HG03520 (cell line): ENCODE data around the gene COL5A1.
"Not testable (repeated sequence)": the region's sequence is repeated elsewhere in the genome, so short reads cannot be mapped to it uniquely, and the experiment has no call there.

ENCODE experiments used
- ATAC-seq: cut with Tn5 transposase; IDR thresholded peaks from one replicate; pipeline ENCODE4 v1.9.1; 2021; ENCODE audit warnings: mild to moderate bottlenecking, moderate library complexity; ENCODE audit not compliant: unreplicated experiment

Gene COL5A1

DNA sequence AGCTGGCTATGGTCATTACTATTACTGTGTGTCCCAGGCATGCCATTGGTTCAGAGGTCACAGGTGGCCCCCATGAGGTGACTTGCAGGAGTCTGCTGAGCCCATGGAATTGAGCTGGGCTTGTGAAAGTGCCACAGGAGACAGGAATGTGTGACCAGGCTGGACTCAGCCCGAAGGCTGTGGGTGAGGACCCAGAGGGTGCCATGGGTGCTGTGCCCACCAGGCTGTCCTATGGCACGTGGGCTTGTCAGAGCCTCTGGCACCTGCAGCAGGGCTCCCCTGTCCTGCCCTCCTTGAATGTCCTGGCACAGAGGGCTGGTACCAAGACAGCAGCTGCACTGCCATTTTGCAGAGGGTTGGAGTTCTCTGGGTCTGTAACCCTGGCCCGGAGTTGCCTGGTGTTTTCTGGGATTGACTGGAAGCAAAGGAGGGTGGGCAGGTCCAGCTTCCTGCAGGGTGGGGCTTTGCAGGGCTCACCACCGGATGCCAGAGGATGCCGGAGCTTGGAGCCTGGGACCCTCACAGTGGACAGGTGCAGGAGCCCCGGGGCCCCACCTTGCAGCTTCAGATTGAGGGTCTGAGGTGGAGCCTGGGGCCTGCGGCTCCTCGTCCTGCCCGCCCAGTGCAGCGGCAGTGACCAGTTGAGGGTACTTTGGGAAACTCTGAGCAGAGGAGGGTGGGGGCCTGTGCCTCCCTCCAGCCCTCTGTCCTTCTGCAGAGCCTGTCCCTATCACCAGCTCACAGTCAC lies 14.2 kb downstream of the COL5A1 start:
- no peak for ATAC-seq

DNA sequence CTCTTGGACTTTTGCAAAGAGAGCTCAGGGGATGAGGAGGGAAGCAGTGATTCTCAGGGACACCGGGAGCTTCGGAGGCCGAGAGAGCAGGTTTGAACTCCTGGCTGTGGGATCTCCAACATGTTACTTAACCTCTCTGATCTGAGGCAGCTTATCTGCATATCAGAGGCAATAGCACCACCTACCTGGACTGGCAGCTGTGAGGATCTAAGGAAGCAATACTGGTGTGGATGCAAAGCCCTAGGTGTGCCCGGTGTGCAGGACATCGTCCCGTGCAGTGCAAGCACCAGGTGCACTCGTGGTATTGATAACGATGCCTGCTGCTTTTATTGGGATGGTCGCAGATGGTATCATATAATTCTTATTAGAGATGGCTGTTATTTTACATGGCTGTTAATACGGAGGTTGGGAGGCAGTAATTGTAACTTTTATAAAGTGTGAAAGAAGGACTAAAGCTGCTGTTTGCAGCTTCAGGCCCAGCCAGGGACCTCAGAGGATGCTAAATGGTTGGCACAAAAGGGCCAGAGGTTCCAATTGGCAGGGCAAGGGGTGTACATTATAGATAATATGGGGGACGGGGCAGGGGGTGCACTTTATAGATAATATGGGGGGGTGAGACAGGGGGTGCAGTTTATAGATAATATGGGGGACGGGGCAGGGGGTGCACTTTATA lies 14.9 kb downstream of the COL5A1 start:
- no peak for ATAC-seq

DNA sequence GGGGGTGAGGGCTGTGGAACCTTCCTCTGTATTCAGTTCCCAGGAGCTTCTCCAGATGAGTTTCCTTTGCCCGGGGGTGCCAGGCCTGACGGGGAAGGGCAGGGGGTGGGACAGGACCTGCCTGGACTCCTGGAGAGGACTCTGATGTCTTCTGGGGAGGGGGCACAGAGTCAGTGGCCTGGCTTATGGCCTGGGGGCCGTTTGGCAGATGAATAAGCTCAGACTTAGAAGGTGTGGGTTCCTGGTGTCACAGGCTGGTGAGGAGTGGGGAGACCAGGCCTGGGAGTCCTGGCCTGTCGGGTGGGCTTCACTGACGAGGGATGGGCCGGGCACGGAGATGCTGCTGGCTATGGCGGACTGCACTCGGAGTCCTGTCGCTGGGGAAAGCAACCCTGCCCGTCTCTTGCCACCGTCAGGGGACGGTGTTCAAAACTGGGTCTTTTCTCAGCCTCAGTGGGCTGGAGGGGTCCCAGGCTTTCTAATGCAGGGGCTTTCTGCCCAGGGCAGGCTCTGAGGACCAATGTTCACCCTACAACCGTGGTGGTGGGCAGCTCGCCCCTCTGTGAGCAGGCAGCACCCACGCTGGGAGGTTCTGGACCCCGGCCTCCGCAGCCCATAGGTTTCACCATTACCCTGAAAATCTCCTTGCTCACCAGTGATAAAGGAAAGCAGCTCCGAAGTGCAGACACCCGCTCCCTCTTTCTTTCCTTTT lies 16.2 kb downstream of the COL5A1 start:
- ATAC-seq = no peak

DNA sequence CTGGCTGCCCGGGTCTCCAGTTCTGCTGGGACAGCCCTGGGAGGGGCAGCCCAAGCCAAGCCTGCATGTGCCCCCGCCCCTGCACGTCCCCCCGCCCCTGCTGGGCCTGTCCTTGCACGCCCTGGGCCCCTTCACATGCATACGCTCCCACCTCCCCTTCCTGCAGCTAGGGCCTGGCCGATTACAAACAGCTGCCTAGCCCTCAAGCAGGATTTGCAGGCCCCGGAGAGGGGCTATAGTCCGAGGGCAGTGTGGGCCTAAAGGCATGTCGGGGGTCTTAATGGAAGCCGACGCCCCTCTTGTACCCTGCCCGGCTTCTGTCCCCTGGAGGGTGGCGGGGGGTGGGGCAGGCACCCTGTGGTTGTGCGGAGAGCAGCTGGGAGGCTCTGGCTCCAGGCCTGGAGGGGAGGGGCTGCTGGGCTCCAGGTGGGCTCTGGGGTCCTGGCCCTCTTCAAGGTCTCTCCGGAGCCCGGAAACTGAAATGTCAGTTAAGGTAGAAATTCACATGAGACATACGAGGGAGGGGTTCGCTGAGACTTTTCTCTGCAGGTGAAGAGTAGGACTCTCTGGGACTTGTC lies 16.9 kb downstream of the COL5A1 start:
- no peak for ATAC-seq

DNA sequence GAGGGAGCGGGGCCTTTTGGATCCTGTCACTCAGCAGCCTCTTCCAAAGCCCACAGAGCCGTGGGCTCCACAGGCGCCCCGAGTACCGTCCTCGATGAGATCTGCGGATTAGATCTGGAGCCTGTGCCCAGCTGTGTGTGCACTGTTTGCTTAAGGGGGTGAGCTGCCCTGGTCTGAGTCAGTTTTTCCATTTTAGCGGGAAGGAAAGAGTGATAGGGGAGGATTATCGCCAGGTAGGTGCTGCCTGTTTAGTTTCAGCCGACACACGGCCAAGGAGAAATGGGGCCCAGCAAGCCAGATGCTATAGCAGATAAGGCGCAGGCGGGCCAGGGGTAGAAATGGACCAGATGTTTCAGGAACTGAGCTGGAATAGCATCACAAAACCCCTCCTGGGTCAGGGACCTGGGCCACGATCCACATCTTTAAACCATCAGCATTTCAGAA lies 18.1 kb downstream of the COL5A1 start:
- no peak for ATAC-seq

DNA sequence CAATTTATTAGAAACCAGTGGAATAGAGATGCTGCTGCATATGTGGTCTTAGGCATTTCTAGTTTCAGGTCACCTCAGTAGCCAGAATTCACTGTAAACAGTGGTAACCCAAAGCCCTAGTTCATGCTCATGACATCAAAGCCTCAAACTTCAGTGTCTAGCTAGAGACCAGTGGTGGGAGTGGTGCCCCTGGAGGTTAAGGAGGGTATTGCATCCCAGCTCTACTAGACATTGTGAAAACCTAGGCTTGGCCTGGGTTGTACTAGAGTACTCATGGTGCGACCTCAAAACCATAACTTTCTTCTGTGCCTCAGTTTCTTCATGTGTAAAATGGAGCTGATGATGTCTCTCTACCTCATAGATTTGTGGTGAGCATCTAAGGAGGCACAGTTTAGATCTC lies 18.8 kb downstream of the COL5A1 start:
- ATAC-seq = no peak

DNA sequence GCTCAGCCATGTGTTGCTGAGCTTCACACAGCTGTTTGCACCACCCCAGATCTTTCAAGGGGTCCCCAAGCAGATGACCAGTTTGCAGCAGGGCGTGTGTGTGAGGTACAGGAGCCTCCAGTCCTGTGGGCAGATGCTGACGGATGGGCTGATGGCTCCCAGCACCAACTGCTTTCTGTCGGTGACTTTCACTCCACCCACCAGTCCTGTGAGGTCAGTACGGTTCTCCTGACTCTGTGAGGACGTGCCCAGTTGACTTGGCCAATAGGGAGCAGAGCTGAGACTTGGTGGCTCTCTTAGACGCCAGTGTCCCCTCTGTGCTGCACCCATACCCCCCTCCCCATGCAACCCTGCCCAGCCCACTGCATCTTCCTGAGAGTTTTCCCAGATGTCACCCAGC lies 19.7 kb downstream of the COL5A1 start:
- no peak for ATAC-seq

DNA sequence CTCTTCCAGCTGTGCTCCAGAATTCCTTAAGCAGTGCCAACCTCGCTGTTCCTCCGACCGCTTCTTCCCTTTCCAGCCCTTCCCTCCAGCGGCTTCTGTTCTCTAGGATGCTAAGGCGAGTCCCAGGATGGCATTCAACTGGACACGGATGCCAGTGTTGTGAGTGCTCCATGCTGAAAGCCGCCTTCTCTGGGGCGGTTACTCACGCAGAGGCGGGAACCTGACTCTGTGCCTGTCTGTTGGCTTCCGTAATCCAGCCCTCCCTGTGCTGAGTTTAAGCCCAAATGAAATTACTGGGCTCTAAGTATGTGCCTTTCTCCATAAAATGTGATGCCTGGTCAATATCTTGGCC lies 20.2 kb downstream of the COL5A1 start:
- ATAC-seq = no peak

DNA sequence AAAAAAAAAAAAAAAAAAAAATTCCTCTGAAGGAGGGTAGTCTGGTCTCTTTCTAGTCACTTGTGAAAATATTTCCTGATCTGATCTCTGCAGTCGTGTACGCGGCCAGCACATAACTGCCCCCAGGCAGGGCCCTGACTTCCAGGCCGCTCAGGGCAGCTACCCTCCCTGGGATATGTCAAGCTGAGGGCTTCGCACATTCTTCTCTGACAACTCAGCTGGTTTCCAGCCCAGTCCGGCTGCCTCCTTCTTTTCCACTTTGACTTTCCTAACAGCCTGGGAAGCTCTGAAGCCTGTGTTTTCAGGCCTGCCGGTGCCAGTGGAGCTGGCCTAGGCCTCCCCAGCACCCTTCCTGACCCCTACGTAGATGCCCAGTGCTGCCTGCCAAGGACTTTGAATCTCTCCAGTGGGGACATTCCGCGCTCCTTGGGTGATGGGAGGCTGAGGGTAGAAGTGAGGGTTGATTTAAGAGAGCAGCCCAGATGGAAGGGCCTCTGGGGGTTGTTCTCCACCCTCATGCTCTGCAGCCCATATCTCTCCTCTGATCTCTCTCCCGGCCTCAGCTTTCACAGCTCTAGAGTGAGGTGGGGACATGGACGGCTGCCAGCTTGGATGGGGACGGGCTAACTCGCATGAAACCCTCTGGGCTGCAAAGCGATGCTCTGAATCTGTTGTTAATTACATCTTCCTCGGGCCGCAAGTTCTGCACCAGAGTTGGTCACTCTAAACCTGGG lies 20.7 kb downstream of the COL5A1 start:
- no peak for ATAC-seq

DNA sequence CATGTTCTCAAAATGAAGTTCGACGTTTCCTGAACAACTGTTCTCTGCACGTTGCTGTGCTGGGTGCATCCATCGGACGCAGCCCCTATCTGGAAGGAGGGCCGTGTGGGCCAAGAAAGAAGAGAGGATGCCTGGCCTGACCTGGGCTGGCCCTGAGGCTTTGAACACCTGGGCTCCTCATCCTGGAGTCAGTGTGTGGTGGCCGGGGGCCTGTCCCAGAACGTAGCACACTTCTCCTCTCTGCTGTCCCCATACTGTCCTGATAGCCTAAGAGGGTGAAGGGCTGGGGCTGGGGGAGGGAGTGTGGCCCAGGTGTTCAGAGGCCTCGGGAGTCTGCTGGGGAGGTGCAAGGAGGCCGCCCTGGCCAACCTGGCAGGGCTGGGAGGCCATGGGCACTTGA lies 21.5 kb downstream of the COL5A1 start:
- no peak for ATAC-seq

DNA sequence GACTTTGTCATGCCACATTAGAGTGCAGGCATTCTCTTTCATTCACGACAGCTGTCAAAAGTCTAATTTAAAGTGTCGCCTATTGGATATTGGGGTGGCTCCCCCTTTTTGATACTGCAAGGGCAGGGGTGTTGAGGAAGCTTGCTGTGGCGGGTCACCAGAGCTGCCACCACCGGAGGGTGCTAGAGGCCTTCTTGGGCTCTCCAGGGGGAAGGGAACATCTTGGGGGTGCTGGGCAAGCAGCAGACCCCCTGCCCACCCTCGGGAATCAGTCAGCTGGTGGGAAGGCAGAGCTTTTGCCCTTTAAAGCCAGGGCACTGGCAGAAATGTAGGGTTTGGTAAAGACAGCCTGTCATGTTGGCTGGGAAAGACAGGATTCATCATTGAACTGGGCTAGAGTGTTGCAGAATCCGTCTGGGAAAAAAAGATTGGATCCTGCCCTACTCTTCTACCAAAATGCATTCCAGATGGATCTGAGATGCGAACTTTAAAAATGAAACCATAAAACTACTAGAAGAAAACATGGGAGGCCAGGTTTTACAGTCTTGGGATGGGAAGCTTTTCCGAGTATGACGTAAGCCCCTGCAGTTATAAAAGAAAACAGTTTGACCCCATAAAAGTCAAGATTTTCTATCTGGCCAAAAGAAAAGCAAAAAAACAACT lies 22.3 kb downstream of the COL5A1 start:
- no peak for ATAC-seq

DNA sequence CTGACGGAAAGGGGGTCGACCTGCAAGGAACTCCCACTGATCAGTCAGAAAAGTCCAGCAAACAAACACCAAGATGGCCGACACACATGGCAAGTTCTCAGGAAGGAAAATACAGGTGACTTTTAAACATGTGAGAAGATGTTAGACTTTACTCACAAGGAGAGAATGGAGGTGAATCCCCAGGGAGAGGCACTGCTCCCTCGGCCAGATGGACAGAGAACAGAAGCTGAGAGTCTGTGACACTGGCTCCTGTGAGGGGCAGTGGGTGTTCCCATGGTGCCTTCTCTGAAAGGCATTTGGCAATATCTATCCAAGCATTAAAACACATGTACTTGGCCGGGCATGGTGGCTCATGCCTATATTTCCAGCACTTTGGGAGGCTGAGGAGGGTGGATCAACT lies 22.8 kb downstream of the COL5A1 start:
- no peak for ATAC-seq

DNA sequence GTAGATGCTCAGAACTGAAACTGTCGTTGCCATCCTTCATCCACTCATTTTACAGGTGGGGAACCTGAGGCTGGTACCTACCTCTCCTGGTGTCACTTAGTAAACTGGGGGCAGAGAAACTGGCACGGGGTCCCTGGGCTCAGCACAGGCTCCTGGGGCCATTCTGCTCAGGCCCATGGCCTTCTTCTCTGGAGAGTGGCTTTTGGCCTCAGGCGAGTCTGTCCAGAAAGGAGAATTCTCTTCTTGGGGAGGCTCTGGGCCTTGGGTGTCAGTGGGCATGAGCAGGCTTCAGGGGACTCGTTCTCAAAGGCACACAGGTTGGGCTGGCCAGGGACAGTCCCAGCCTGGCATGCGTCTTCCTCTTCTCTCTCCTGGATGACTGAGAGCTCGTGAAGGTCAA lies 24.6 kb downstream of the COL5A1 start:
- ATAC-seq = no peak

DNA sequence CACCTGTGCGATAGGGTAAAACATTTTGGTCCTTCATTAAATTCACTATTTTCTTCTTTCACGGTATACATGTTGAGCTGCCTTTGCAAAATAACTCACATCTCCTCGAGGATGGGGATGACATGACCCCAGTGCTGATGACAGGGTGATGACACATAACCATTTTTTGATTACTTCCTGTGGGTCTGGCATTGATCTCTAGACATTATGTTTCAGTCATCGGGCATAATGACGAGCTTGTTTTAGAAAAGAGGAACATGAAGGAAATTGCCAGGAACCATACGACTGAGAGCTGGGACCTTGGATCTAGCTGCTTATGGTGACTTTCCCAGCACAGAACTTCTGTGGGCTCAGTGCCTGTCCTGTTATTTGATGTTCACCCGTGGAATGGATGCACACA lies 25.2 kb downstream of the COL5A1 start:
- no peak for ATAC-seq

DNA sequence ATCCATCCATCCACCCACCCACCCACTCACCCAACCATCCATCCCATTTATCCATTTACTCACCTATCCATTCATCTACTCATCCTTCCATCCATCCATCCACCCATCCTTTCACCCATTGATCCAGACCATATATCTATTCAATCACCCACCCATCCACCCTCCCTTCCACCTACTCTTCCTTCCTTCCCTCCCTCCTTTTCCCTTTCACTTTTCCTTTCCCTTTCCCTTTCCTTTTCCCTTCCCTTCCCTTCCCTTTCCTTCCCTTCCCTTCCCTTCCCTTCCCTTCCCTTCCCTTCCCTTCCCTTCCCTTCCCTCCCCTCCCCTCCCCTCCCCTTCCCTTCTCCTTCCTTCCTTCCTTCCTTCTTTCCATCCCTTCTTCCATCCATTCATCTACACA lies 27.4 kb downstream of the COL5A1 start:
- ATAC-seq = not testable (repeated sequence)

DNA sequence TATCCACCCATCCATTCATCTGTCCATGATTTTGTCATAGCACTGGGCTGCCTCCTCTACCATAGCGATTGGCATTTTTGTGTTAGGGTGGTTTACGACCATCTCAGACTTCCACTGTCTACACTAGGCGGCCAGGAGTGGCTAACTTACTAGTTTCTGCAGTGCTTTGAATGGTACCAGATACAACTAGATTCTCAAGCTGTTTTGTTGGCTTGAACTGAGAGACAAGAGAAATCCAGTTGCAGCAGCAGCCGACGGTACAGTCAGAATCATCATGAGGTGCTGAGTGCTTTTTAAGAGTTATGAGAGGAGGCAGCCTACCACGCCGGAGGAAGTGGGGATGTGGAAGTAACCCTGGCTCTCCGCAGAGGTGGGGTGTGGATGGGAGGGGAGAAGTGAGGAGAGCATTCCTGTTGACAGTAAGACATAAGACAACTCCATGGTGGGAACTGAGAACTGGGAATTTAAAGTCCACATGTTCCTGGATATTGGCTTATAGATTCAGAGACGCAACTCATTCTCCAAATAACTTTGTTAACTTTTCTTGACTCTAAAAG lies 27.9 kb downstream of the COL5A1 start:
- no peak for ATAC-seq

DNA sequence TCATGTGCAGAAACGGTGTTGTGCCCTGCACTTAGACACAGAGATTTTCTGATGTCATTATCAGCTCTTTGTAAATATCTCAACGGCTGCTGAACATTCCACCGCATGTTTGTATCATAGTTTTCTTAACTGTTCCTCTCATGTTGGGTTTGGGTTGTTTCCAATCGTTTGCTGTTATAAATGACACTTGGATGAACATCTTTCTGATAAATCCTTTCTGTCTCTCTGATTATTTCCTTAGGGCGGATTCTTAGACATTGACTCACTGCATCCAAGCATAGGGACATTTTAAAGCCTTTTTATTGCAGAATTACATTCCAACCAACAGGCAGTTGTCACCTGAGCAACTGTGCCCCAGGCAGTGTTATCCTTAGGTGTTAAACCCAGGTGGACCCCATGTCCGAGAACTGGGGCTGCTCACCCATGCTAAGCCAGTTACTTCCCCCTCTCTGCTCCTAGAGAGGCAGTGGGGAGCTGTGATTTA lies 28.5 kb downstream of the COL5A1 start:
- no peak for ATAC-seq

DNA sequence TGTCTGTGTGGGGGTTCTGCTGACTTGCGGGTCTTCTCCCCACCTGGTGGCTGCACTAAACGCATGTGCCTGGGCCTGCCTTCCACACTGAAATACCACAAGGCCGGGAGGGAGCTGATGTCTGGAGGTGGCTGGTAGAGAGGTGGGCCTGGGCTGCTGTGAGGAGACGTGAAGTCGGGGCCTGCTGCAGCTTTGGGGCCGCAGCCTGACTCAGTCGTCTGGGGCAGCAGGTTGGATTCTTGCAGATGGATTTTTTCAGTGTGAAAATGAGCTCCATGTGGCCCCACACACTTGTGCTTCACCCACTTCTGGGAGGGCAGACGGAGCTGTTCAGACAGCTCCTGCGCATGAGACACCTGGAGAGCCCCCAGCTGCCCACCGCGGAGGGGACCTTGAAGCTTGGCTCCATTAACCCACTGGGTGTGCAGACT lies 29.3 kb downstream of the COL5A1 start:
- ATAC-seq = no peak

DNA sequence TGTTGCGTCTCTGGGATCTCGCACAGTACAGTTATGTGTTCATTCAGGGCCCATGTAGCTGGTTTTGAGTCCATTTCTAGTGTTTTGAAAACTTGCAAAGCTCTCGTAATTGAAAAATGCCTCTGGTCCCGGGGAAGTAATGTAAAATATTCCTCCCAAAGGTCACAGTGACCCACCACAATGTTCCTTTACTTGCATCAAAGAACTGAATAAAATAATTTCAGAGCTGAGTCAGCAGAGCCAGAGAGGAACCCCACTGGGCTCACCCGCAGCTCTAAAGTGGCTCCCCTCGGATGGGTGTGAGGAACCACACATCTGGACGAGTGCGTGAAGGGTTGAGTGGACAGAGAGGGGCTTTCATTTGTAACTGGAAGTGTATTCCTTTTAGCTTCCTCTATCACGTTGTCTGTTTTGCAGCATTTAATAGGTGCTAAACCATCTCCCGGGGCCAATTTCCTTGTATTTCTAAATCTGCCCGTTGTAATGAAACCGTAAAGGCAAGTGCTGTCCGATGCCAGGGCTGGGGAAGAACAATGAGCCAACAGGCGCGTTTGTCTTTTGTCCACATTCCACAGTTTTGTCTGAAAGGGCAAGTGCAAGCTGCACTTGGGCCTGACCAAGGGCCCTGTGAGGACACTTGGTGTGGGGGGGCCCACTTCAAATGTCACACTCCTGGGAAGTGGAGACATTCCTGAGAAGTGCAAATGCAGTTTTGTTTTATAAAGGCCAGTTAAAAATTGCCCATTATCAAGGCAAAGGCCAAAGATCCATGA lies 29.9 kb downstream of the COL5A1 start:
- no peak for ATAC-seq
